ENCODE results near the gene PSD4. TPM values are rescaled to one million over a fixed set of nuclear protein-coding genes. Genes with fewer than 3 reads are reported as not detected.

The PSD4 gene
- total RNA-seq, 1 experiment from 2014 or later, result 44.5 TPM

- no peak for DNase-seq (ENCODE audit: low read depth)
Measured at GRCh38 chr2:113141451-113141850, 32.3 kb upstream of the PSD4 start.

GRCh38 chr2:113142290-113142689 lies 31.5 kb upstream of the PSD4 start:
- no peak for DNase-seq (ENCODE audit: low read depth)

DNA sequence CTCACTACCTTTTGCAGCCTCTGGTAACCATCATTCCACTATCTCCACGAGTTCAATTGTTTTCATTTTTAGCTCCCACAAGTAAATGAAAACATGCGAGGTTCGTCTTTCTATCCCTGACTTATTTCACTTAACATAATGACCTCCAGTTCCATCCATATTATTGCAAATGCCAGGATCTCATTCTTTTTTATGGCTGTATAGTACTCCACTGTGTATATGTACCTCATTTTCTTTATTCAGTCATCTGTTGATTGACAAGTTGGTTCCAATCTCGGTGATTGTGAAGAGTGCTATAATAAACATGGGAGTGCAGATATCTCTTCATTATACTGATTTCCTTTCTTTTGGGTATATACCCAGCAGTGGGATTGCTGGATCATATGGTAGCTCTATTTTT lies 29.5 kb upstream of the PSD4 start:
- no peak for DNase-seq (ENCODE audit: low read depth)

GRCh38 chr2:113148606-113149552 lies 24.9 kb upstream of the PSD4 start:
- DNase-seq (ENCODE audit: low read depth), result peak; percentile 43

- DNase-seq (ENCODE audit: low read depth), result no peak
Measured at GRCh38 chr2:113149553-113150257, 24.1 kb upstream of the PSD4 start.

DNA sequence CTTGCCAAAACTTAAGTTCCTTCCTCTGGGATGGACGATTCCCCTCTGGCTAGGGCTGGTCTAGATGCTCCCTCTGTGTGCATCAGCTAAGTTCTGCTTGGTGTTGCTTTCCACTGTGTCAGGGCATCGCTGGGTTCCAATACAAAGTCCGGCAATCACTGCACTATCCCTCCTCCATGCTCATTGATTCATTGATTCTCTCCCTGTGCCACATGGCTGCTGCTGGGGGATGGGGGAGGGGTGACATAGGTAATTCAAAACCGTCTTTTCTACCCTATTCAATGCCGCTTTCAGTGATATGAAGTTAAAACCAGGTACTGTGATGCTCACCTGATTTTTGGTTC lies 23.5 kb upstream of the PSD4 start:
- no peak for DNase-seq (ENCODE audit: low read depth)

- DNase-seq (ENCODE audit: low read depth), result no peak
Measured at GRCh38 chr2:113155331-113155730, 18.4 kb upstream of the PSD4 start.

DNA sequence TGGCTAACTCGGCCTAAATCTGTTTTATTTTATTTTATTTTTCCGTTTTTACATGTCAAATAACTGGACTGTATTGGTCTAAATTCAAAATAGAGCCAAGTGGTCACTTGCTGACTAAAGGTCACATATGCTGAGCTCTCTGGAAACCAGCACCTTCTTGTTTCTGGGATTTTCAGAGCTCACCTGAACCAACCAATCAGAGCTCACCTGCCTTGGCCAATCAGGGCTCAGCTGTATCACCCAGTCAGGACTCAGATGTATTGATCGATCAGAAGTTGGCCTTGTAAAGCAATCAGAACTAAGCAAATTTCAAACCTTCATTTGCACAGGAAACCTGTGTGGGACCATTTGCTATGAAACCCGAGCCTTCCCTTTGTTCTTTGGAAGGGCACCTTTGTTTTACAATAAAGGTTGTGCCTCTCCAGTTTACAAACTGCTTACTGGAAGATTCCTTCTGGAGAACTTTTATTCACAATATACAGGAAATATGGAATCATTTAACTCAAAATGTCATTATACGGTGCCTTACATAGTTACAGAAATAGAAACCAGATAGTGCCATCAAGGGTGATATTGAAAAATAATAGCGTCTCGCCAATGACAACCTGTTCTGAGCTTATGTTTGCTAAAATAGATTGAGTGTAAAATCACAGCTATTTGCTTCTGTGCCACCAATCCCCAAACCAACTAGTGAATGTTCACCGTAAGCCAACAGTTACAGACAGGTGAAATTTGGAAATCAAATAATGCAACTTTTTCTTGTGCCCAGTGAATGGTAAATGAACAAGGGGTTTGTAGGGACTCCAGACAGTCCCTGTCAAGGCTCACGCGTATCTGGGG lies 17.3 kb upstream of the PSD4 start:
- no peak for DNase-seq (ENCODE audit: low read depth)

GRCh38 chr2:113157118-113157896 lies 16.5 kb upstream of the PSD4 start:
- no peak for DNase-seq (ENCODE audit: low read depth)

- DNase-seq (ENCODE audit: low read depth), result peak; percentile 82
Measured at GRCh38 chr2:113157897-113158753, 15.6 kb upstream of the PSD4 start.

DNA sequence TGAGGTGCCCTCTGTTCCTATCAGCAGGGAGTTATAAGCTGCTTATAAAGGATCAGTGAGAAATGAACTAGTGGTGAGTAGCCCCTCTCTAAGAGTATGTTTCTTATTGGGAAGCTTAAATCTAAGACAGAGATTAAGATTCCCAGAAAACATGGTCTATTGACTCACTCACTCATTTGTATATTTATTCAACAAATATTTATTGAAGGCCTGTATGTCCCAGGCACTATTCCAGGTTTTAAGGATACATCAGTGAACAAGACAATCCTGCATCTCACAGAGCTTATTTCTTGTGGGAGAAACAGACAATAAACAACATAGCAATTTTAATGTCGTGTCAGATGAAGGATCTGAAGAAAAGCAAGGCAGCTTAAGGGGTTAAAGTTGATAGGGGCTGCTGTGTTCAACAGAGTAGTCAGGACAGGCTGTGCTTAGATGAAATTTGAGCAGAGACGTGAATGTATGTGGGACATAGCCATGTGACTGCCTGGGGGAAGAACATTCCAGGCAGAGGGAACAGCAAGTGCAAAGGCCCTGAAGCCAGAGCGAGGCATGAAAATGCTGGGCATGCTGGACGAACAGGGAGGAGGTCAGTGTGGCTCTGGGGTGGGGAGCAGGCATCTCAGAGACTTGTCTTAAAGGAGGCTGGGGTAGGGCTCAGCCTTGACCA lies 14.8 kb upstream of the PSD4 start:
- DNase-seq (ENCODE audit: low read depth), result no peak

GRCh38 chr2:113160248-113160647 lies 13.5 kb upstream of the PSD4 start:
- no peak for DNase-seq (ENCODE audit: low read depth)

DNA sequence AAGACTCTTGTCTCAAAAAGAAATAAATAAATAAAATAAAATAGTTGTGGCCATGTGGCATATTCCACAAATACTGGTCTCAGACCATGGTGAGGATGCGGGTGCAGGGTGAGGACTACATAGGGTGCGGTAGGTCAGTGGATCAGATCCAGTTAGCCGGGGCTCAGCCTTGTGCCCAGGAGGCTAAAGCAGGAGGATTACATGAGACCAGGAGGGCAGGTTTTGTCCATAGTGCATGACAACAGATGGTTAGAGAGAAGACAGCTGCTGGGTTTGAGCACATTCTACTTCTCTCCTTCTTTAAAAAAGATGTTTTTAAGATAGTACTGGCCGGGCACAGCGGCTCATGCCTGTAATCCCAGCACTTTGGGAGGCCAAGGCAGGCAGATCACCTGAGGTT lies 12.8 kb upstream of the PSD4 start:
- DNase-seq (ENCODE audit: low read depth), result no peak

- DNase-seq (ENCODE audit: low read depth), result no peak
Measured at GRCh38 chr2:113162173-113162572, 11.6 kb upstream of the PSD4 start.

GRCh38 chr2:113162869-113163268 lies 10.9 kb upstream of the PSD4 start:
- no peak for DNase-seq (ENCODE audit: low read depth)

DNA sequence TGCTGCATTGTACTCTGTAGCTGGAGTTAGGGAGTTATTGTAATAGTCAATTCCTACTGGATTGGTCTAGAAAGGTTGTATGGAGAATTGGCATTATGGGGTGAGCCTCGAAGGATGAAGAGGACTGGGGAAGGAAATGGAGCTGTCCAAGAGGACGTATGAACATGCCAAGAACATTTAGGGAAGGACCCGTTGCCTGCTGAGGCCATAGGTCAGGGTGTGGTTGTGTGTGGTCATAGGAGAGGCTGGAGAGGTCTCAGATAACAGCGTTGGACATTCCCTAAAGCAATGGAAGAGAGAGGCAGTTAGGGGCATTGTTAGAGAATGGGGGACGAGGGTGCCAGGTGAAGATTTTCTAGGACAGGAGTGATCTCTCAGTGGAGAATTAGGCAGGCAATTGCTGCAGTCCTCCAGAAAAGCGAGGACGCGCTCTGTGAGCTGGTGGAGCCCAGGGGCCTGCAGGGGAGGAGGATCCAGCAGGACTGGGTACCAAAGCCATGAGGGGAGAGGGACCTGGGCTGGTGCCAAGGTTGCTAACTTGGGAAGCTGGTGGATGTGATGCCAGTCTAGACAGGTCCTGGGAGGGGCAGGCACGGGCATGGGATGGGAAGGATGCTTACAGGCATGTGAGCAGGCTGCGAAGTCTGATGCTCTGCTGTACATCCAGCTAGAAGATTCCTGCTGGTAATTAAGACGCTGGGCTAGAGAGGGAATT lies 9.4 kb upstream of the PSD4 start:
- no peak for DNase-seq (ENCODE audit: low read depth)

DNA sequence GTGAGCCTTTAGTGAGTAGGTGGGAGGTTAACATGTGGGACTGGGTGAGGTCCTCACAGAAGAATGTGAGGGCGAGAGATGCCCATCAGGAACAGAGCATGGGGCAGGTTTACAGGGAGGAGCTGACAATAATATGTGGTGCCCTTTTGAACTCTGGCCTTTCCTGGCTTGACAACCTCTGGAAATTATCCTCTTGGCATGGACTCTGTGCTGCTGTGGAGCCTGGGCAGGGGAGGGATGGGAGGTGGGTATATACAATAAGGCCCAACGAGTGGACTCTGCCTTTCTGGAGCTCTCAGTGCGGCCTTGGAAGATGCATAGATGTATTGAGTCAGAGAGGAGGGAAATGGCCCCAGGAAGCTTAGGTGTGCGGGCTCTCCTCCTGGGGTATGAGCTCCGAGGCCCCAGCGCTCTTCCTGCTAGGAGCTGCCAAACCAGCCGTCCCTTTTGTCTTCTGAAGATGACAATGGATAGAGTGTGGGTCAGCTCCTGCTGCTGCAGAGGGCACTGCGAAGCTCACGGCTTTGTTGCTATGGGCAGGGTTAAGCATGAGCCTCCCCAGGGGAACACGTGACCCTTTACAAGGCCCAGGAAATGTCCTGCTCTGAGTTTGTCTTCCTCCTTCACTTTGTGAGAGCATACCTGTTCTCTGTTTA lies 8.7 kb upstream of the PSD4 start:
- no peak for DNase-seq (ENCODE audit: low read depth)

- DNase-seq (ENCODE audit: low read depth), result no peak
Measured at GRCh38 chr2:113166187-113166645, 7.6 kb upstream of the PSD4 start.

Measured in HT1080 (cell line).